ENCODE data around the gene DAPL1. TPM values are rescaled to one million over a fixed set of nuclear protein-coding genes. Genes with fewer than 3 reads are reported as not detected.

Gene DAPL1
- total and polyA plus RNA-seq, 7 experiments from 2014 or later = not detected

Other genes with a start within 250 kb of the DAPL1 start
- gene TANC1, start 173.3 kb downstream of the DAPL1 start, total RNA-seq = under 1 TPM; 0.13 to 0.39 (median 0.21) TPM
- gene TANC1, start 173.3 kb downstream of the DAPL1 start, polyA plus RNA-seq = under 1 TPM in 1 of 2 donors, not detected in 1; 0.22 TPM